Measurements from ENCODE around the gene S100A11. TPM values are rescaled to one million over a fixed set of nuclear protein-coding genes. Genes with fewer than 3 reads are reported as not detected.
"Not testable (repeated sequence)": the region's sequence is repeated elsewhere in the genome, so short reads cannot be mapped to it uniquely, and the experiment has no call there.

S100A11 gene
- total RNA-seq (2021; ENCODE audit: unreplicated experiment) (474 TPM), Bru-seq, nascent RNA (percentile 98 among the genes with signal in this experiment), BruChase-seq, experiment 1, labeled RNA remaining after a 2-hour chase (percentile 96 among the genes with signal in this experiment), BruChase-seq, experiment 2, labeled RNA remaining after a 6-hour chase (percentile 98 among the genes with signal in this experiment)
- 692 TPM for polyA plus RNA-seq (2012; ENCODE audit: insufficient read length)
- long read RNA-seq, transcript S100A11-201 (3 exons, 594 nt) = major isoform, 414 of 420 reads
- long read RNA-seq, partial matches to known transcripts = 3 of 420 reads
- long read RNA-seq, other reads (novel, unspliced or antisense) = 2 of 420 reads

DNA sequence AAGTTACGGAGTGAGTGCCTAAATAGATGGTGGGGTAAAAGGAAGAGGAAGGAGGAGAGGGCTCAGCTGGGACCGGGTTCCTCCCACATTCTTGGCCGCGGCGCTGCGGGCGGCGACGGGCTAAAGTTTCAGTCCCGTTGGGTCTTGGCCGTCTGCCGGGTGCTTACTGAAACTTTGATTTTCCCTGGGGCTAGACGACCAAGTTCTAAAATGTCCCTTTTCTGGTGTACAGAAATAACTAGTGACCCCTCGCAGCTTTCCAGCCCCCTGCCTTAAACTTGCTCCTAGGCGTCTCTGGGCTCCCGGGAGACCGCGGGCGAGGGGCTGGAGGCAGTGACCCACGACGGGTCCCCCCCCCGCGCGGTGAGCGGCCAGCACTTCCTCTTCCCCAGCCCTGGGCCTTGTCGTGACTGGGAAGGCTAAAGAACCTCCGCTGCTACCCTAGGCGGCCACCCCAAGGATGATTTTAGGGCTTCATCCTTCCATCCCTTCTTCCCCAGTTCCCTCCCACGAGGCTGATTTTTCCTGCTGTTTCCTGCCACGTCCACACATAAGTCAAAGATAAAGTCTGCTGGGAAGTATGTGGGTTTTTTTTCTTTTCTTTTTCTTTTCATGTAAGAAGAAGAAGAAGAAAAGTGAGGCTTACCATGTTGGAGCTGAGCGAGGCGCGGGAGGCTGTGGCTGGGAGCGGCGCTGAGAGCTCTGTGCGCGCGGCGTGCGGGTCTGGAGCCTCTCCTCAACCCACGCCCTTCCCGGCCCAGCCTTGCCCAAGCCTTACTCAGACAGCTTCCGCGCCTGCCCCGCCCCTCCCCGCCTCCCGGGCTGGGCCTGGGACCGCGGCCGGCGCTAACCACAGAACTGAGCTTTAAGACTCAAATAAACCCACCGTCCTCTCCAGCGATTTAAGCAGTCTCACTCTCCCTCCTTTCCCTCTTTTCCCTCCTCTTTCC is at the start of gene S100A11:
TSS of gene S100A11 (minus strand) at position 738 of the 950 bp plus-strand sequence. CDS start at position 649, 89 bp downstream.
- Histone ChIP-seq H3K9me3 (ENCODE audit: control insufficient read depth, insufficient read depth, low read depth, low read length) (no peaks in the 10 kb centered on the region), H3K4me1 (ENCODE audit: control insufficient read depth, insufficient read depth, low read length) (peaks cover 22% of the 10 kb centered on the region), H3K27me3 (ENCODE audit: control insufficient read depth, insufficient read depth, low read length) (no peaks in the 10 kb centered on the region), H3K27ac (ENCODE audit: low read length) (peak within 1 kb of the TSS; percentile 99), H3K36me3 (ENCODE audit: control insufficient read depth, insufficient read depth, low read length) (peaks cover 27% of the 10 kb centered on the region), H3K4me3 (ENCODE audit: low read depth in 2 of 2, low read length in 2 of 2) (peak within 1 kb of the TSS; percentile 94 to 98)
- TF ChIP-seq POLR2AphosphoS5 (IDR thresholded peaks at IDR 0.05; ENCODE audit: low read depth, low read length) = peak; percentile 87
- TF ChIP-seq, protein P1, sequence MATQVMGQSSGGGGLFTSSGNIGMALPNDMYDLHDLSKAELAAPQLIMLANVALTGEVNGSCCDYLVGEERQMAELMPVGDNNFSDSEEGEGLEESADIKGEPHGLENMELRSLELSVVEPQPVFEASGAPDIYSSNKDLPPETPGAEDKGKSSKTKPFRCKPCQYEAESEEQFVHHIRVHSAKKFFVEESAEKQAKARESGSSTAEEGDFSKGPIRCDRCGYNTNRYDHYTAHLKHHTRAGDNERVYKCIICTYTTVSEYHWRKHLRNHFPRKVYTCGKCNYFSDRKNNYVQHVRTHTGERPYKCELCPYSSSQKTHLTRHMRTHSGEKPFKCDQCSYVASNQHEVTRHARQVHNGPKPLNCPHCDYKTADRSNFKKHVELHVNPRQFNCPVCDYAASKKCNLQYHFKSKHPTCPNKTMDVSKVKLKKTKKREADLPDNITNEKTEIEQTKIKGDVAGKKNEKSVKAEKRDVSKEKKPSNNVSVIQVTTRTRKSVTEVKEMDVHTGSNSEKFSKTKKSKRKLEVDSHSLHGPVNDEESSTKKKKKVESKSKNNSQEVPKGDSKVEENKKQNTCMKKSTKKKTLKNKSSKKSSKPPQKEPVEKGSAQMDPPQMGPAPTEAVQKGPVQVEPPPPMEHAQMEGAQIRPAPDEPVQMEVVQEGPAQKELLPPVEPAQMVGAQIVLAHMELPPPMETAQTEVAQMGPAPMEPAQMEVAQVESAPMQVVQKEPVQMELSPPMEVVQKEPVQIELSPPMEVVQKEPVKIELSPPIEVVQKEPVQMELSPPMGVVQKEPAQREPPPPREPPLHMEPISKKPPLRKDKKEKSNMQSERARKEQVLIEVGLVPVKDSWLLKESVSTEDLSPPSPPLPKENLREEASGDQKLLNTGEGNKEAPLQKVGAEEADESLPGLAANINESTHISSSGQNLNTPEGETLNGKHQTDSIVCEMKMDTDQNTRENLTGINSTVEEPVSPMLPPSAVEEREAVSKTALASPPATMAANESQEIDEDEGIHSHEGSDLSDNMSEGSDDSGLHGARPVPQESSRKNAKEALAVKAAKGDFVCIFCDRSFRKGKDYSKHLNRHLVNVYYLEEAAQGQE (IDR thresholded peaks at IDR 0.05; ENCODE audit: insufficient read depth in 1 of 2, low read depth in 2 of 2, low read length in 1 of 2) = no peak
- TF ChIP-seq, protein P2, sequence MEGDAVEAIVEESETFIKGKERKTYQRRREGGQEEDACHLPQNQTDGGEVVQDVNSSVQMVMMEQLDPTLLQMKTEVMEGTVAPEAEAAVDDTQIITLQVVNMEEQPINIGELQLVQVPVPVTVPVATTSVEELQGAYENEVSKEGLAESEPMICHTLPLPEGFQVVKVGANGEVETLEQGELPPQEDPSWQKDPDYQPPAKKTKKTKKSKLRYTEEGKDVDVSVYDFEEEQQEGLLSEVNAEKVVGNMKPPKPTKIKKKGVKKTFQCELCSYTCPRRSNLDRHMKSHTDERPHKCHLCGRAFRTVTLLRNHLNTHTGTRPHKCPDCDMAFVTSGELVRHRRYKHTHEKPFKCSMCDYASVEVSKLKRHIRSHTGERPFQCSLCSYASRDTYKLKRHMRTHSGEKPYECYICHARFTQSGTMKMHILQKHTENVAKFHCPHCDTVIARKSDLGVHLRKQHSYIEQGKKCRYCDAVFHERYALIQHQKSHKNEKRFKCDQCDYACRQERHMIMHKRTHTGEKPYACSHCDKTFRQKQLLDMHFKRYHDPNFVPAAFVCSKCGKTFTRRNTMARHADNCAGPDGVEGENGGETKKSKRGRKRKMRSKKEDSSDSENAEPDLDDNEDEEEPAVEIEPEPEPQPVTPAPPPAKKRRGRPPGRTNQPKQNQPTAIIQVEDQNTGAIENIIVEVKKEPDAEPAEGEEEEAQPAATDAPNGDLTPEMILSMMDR (IDR thresholded peaks at IDR 0.05) = no peak
- TF ChIP-seq TCF7L2 (IDR thresholded peaks at IDR 0.05; ENCODE audit: low read depth, low read length) = no peak
- 0 out of 2 replicates have a peak, but pooled peaks have one; percentile 48 for TF ChIP-seq SIN3A (IDR thresholded peaks at IDR 0.05; ENCODE audit: borderline replicate concordance, insufficient read depth, low read depth, low read length)
- DNase-seq (ENCODE audit: low read depth, low spot score) = no peak
- POLR2A ChIA-PET = interaction anchor here (0.7 to 1.5 kb wide), 5 partner anchors 10 to 145 kb away, joined by 3 to 27 read pairs (median 6); partner anchors contain the start of gene THEM4
- intact Hi-C loops (cut with micrococcal nuclease; ENCODE audit: unreplicated experiment) (no loop called here), in situ Hi-C loops (cut with HindIII; ENCODE audit: low pct_unique_long_range_greater_than_20kb, low sequenced_read_pairs) (no loop called here)
- BruUV-seq (replicated peaks) = TSS peak; percentile 85
- ATAC-seq = peak; percentile 97
- CTCF ChIA-PET = interaction anchor here (0.6 to 1.2 kb wide), 4 partner anchors 8 to 965 kb away, joined by 3 to 14 read pairs (median 4); no protein-coding TSS in a partner anchor

DNA sequence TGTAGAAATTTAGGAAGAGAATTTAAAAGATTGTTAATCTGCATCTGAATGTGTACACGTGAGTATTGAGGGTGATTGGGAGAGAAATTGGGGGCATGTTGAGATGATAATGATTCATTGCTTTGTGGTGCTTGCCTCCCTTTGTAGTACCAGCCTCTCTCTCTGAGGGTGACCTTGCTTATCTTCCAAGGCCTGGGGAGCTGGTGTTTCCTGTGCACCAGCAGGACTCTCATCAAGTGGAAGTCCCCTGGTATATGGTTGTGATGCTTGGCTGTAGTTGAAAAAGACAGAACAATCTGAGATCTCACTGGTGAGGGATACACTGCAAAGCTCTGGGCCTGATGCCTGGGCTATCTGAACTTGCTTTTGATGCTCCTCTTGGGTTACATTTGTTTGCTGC is 48.0 kb upstream of the S100A11 start:
- H3K4me1 ChIP-seq (ENCODE audit: control insufficient read depth, insufficient read depth, low read length) = no peaks in the 10 kb centered on the region
- H3K36me3 ChIP-seq (ENCODE audit: control insufficient read depth, insufficient read depth, low read length) = no peaks in the 10 kb centered on the region
- BruUV-seq (replicated peaks) = no TSS peak
- ChIA-PET POLR2A (no interaction called here), CTCF (no interaction called here)
- H3K9me3 ChIP-seq (ENCODE audit: control insufficient read depth, insufficient read depth, low read depth, low read length) = no peaks in the 10 kb centered on the region
- TF ChIP-seq SIN3A (IDR thresholded peaks at IDR 0.05; ENCODE audit: borderline replicate concordance, insufficient read depth, low read depth, low read length) (no peak), POLR2AphosphoS5 (IDR thresholded peaks at IDR 0.05; ENCODE audit: low read depth, low read length) (no peak), TCF7L2 (IDR thresholded peaks at IDR 0.05; ENCODE audit: low read depth, low read length) (no peak)
- TF ChIP-seq, protein P2 (IDR thresholded peaks at IDR 0.05) = no peak
- TF ChIP-seq, protein P1 (IDR thresholded peaks at IDR 0.05; ENCODE audit: insufficient read depth in 1 of 2, low read depth in 2 of 2, low read length in 1 of 2) = no peak
- intact Hi-C loops (cut with micrococcal nuclease; ENCODE audit: unreplicated experiment) = no loop called here
- ATAC-seq (no peak), DNase-seq (ENCODE audit: low read depth, low spot score) (no peak)
- no peak overlapping the region for H3K27ac ChIP-seq (ENCODE audit: low read length)
- in situ Hi-C loops (cut with HindIII; ENCODE audit: low pct_unique_long_range_greater_than_20kb, low sequenced_read_pairs) = no loop called here
- peaks cover 19% of the 10 kb centered on the region for H3K27me3 ChIP-seq (ENCODE audit: control insufficient read depth, insufficient read depth, low read length)
- H3K4me3 ChIP-seq (ENCODE audit: low read depth in 2 of 2, low read length in 2 of 2) = no peak overlapping the region

DNA sequence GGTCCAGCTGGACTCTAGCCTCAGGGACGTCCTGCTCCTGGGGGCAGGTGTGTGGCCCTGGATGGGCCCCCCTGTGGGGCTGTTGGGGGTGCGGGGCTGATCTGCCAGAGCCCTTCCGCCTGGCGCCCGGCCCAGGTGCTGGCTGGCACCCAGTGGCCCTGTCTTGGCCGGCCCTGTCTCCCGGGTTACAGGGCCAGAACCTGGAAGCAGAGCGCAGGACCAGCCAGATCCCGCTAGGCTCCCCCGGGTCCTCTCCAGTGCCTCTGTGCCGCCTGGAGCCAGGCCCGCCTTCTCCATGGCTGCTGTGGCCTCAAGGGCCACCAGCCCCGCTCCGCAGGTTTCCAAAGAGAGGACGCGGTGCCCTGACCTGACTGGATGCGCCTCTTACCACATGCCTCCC is 44.2 kb upstream of the S100A11 start:
- DNase-seq (ENCODE audit: low read depth, low spot score); H3K27ac ChIP-seq (ENCODE audit: low read length); H3K9me3 ChIP-seq (ENCODE audit: control insufficient read depth, insufficient read depth, low read depth, low read length); CTCF ChIA-PET; H3K36me3 ChIP-seq (ENCODE audit: control insufficient read depth, insufficient read depth, low read length); in situ Hi-C loops (cut with HindIII; ENCODE audit: low pct_unique_long_range_greater_than_20kb, low sequenced_read_pairs); H3K4me1 ChIP-seq (ENCODE audit: control insufficient read depth, insufficient read depth, low read length); ATAC-seq; BruUV-seq (replicated peaks); intact Hi-C loops (cut with micrococcal nuclease; ENCODE audit: unreplicated experiment); H3K4me3 ChIP-seq (ENCODE audit: low read depth in 2 of 2, low read length in 2 of 2); POLR2A ChIA-PET; H3K27me3 ChIP-seq (ENCODE audit: control insufficient read depth, insufficient read depth, low read length): not testable (repeated sequence)
